H9 (cell line): ENCODE measurements around the gene PRKACB. TPM values are rescaled to one million over a fixed set of nuclear protein-coding genes. Genes with fewer than 3 reads are reported as not detected.

ENCODE experiments used
- DNase-seq: peaks from one replicate; pipeline ENCODE4 v3.0.0-alpha.2; 2017
- H2AFZ ChIP-seq: one replicate; pipeline ENCODE4 v1.6.1; 2013; ENCODE audit warnings: mild to moderate bottlenecking, low read length, control low read depth, moderate library complexity
- H2AK5ac ChIP-seq: 2 replicates; pipeline ENCODE4 v1.6.1; 2013; ENCODE audit warnings: low read length, control low read depth, mixed read lengths; ENCODE audit not compliant: insufficient read length
- H2BK120ac ChIP-seq: one replicate; pipeline ENCODE4 v1.6.1; 2013; ENCODE audit warnings: low read depth, mild to moderate bottlenecking, low read length, control low read depth, inconsistent platforms; ENCODE audit not compliant: poor library complexity, severe bottlenecking
- H2BK12ac ChIP-seq: 2 replicates; pipeline ENCODE4 v1.6.1; 2013; ENCODE audit warnings: low read length, control low read depth, mixed read lengths, low read depth; ENCODE audit not compliant: insufficient read length
- H2BK15ac ChIP-seq: 2 replicates; pipeline ENCODE4 v1.6.1; 2013; ENCODE audit warnings: low read depth, low read length, control low read depth
- H2BK20ac ChIP-seq: one replicate; pipeline ENCODE4 v1.6.1; 2013; ENCODE audit warnings: low read depth, mild to moderate bottlenecking, low read length, control low read depth, inconsistent platforms; ENCODE audit not compliant: poor library complexity, severe bottlenecking
- H2BK5ac ChIP-seq: 2 replicates; pipeline ENCODE4 v1.6.1; 2013; ENCODE audit warnings: low read length, control low read depth, mixed read lengths; ENCODE audit not compliant: insufficient read length
- H3K14ac ChIP-seq: 2 replicates; pipeline ENCODE4 v1.6.1; 2013; ENCODE audit warnings: low read length, control low read depth; ENCODE audit not compliant: insufficient read depth
- H3K18ac ChIP-seq: 2 replicates; pipeline ENCODE4 v1.6.1; 2013; ENCODE audit warnings: low read depth, mild to moderate bottlenecking, mixed read lengths, low read length, control low read depth; ENCODE audit not compliant: insufficient read length
- H3K23ac ChIP-seq: 2 replicates; pipeline ENCODE4 v1.6.1; 2013; ENCODE audit warnings: low read length, control low read depth, mixed read lengths, low read depth; ENCODE audit not compliant: insufficient read length
- H3K23me2 ChIP-seq: 2 replicates; pipeline ENCODE4 v1.6.1; 2013; ENCODE audit warnings: low read depth, mild to moderate bottlenecking, mixed read lengths, low read length, control low read depth; ENCODE audit not compliant: insufficient read length, poor library complexity, severe bottlenecking
- H3K27ac ChIP-seq: 2 replicates; pipeline ENCODE4 v1.5.1; 2013; ENCODE audit warnings: low read length, control low read depth, mixed read lengths, low read depth; ENCODE audit not compliant: insufficient read length
- H3K27me3 ChIP-seq: 2 replicates; pipeline ENCODE4 v1.6.1; 2013; ENCODE audit warnings: low read length, control low read depth, inconsistent platforms; ENCODE audit not compliant: insufficient read depth
- H3K4ac ChIP-seq: 2 replicates; pipeline ENCODE4 v1.6.1; 2013; ENCODE audit warnings: low read depth, mild to moderate bottlenecking, control low read depth, inconsistent platforms, low read length, moderate library complexity
- H3K4me1 ChIP-seq: 2 replicates; pipeline ENCODE4 v1.6.1; 2013; ENCODE audit warnings: low read length, control low read depth, inconsistent platforms; ENCODE audit not compliant: insufficient read depth
- H3K4me2 ChIP-seq: 2 replicates; pipeline ENCODE4 v1.6.1; 2013; ENCODE audit warnings: low read length, control low read depth, mixed read lengths; ENCODE audit not compliant: insufficient read length, insufficient read depth
- H3K56ac ChIP-seq: 2 replicates; pipeline ENCODE4 v1.6.1; 2013; ENCODE audit warnings: low read depth, mild to moderate bottlenecking, mixed read lengths, low read length, control low read depth; ENCODE audit not compliant: insufficient read length
- H3K79me1 ChIP-seq: 2 replicates; pipeline ENCODE4 v1.6.1; 2013; ENCODE audit warnings: low read depth, mild to moderate bottlenecking, moderate library complexity, low read length, control low read depth, inconsistent platforms; ENCODE audit not compliant: insufficient read depth, poor library complexity, severe bottlenecking
- H3K79me2 ChIP-seq: 2 replicates; pipeline ENCODE4 v1.6.1; 2013; ENCODE audit warnings: low read length, control low read depth, inconsistent platforms; ENCODE audit not compliant: insufficient read depth
- H3K9ac ChIP-seq: 2 replicates; pipeline ENCODE4 v1.6.1; 2013; ENCODE audit warnings: low read length, control low read depth, mixed read lengths; ENCODE audit not compliant: insufficient read length; ENCODE audit errors: extremely low read depth
- H3K9me3 ChIP-seq: one replicate; pipeline ENCODE4 v1.6.1; 2013; ENCODE audit warnings: low read depth, low read length, inconsistent platforms; ENCODE audit not compliant: control insufficient read depth
- H3T11ph ChIP-seq: one replicate; pipeline ENCODE4 v1.6.1; 2013; ENCODE audit warnings: mild to moderate bottlenecking, low read length, control low read depth, inconsistent platforms
- H4K20me1 ChIP-seq: one replicate; pipeline ENCODE4 v1.6.1; 2013; ENCODE audit not compliant: control insufficient read depth, insufficient read length, insufficient read depth
- H4K5ac ChIP-seq: 2 replicates; pipeline ENCODE4 v1.6.1; 2013; ENCODE audit warnings: low read depth, mild to moderate bottlenecking, mixed read lengths, low read length, control low read depth; ENCODE audit not compliant: insufficient read length
- H4K8ac ChIP-seq: replicated peaks from 2 replicates; pipeline ENCODE4 v1.6.1; 2013; ENCODE audit warnings: low read length, control low read depth, mixed read lengths, low read depth; ENCODE audit not compliant: insufficient read length
- H4K91ac ChIP-seq: 2 replicates; pipeline ENCODE4 v1.6.1; 2013; ENCODE audit warnings: low read depth, mild to moderate bottlenecking, moderate library complexity, mixed read lengths, low read length, control low read depth; ENCODE audit not compliant: insufficient read length
- H3K27ac Mint-ChIP-seq, 3 experiments: 2 replicates in 2 of 3; 3 replicates in 1 of 3; pipeline ENCODE4 v1.8.0; 2020 to 2021; ENCODE audit warnings: mixed read lengths in 3 of 3, mild to moderate bottlenecking in 1 of 3, moderate library complexity in 1 of 3
- H3K27me3 Mint-ChIP-seq: 2 replicates; pipeline ENCODE4 v1.8.0; 2021; ENCODE audit warnings: low read depth, mild to moderate bottlenecking, moderate library complexity, mixed read lengths
- H3K36me3 Mint-ChIP-seq, 3 experiments: 2 replicates in 2 of 3; 3 replicates in 1 of 3; pipeline ENCODE4 v1.8.0; 2020 to 2021; ENCODE audit warnings: low read depth in 3 of 3, mixed read lengths in 3 of 3; ENCODE audit not compliant: insufficient read depth in 1 of 3
- H3K4me1 Mint-ChIP-seq, 2 experiments: 2 replicates each; pipeline ENCODE4 v1.8.0; 2020; ENCODE audit warnings: mixed read lengths in 2 of 2
- H3K4me3 Mint-ChIP-seq, 2 experiments: 2 replicates in 1 of 2; 3 replicates in 1 of 2; pipeline ENCODE4 v1.8.0; 2020 to 2021; ENCODE audit warnings: mild to moderate bottlenecking in 2 of 2, mixed read lengths in 2 of 2, moderate library complexity in 1 of 2
- H3K9me3 Mint-ChIP-seq, 2 experiments: 2 replicates in 1 of 2; 3 replicates in 1 of 2; pipeline ENCODE4 v1.8.0; 2020; ENCODE audit warnings: mild to moderate bottlenecking in 2 of 2, mixed read lengths in 2 of 2, moderate library complexity in 1 of 2
- CTCF ChIP-seq: fragments of 200-600 bp; sonication (generic); conservative IDR thresholded peaks from 3 replicates; pipeline ENCODE4 v1.8.0; 2021; ENCODE audit warnings: antibody characterized with exemption, mild to moderate bottlenecking
- WGBS: extraction: QIAGEN DNeasy Blood & Tissue Kit; methylation state at CpG from one replicate; pipeline ENCODE4 v1.1.7; 2013; ENCODE audit warnings: missing lambda C conversion rate, low lambda C conversion rate, mixed read lengths; ENCODE audit not compliant: insufficient read length; ENCODE audit errors: extremely low coverage; 5-methylcytosine and 5-hydroxymethylcytosine counted together
- long read RNA-seq: library from polyadenylated mRNA; unstranded; transcript quantifications from one replicate; pipeline ENCODE4 v2.0.0, GENCODE V29; 2020
- total RNA-seq: library from RNA; stranded (reverse); gene quantifications from 2 replicates; pipeline ENCODE4 v1.2.1, GENCODE V29; 2021

Gene PRKACB
- 20.7 and 22.1 TPM in 2 replicates for total RNA-seq
- long read RNA-seq, full-length matches to known transcripts, result 36 of 54 reads
- long read RNA-seq, partial matches to known transcripts, result 0 of 54 reads
- long read RNA-seq, other reads (novel, unspliced or antisense), result 18 of 54 reads

- no peak within 1 kb of the TSS for H2AFZ ChIP-seq
- no CpG with 5 or more reads among the region's 2 CpGs for WGBS
These were observed at the start of gene PRKACB for GRCh38 chr1:84143796-84144565. TSS of gene PRKACB (plus strand) at chr1:84144271. CDS start at chr1:84144362, 91 bp downstream.

More at GRCh38 chr1:84143796-84144565, at the start of gene PRKACB:
- Histone ChIP-seq H3K56ac (no peak within 1 kb of the TSS), H3K9ac (no peak within 1 kb of the TSS), H3K27me3 (no peaks in the 10 kb centered on the region), H4K8ac (no peak within 1 kb of the TSS), H2AK5ac (no peak within 1 kb of the TSS), H3K4me1 (no peaks in the 10 kb centered on the region), H3K27ac (no peak within 1 kb of the TSS), H3K79me1 (no peaks in the 10 kb centered on the region), H4K20me1 (no peaks in the 10 kb centered on the region), H2BK5ac (no peak within 1 kb of the TSS), H3K9me3 (no peaks in the 10 kb centered on the region), H2BK120ac (no peak within 1 kb of the TSS), H3T11ph (no peak within 1 kb of the TSS), H3K23ac (no peak within 1 kb of the TSS), H4K5ac (no peak within 1 kb of the TSS), H3K18ac (no peak within 1 kb of the TSS), H3K4me2 (no peak within 1 kb of the TSS), H4K91ac (no peak within 1 kb of the TSS), H2BK12ac (no peak within 1 kb of the TSS), H3K4ac (no peak within 1 kb of the TSS), H3K23me2 (no peaks in the 10 kb centered on the region), H3K14ac (no peak within 1 kb of the TSS), H3K79me2 (no peaks in the 10 kb centered on the region), H2BK20ac (no peak within 1 kb of the TSS), H2BK15ac (no peak within 1 kb of the TSS)
- H3K4me3 Mint-ChIP-seq, result no peak within 1 kb of the TSS
- no peaks in the 10 kb centered on the region for H3K4me1 Mint-ChIP-seq
- H3K27ac Mint-ChIP-seq, result no peak within 1 kb of the TSS; a peak in 2 of 7 replicates
- peaks cover under 1 to 5% (median under 1%) of the 10 kb centered on the region in 3 experiments; a peak in 4 of 7 replicates for H3K36me3 Mint-ChIP-seq
- H3K9me3 Mint-ChIP-seq, result peaks cover 0 to 3% of the 10 kb centered on the region in 2 experiments; a peak in 1 of 5 replicates
- H3K27me3 Mint-ChIP-seq, result no peaks in the 10 kb centered on the region
- TF ChIP-seq CTCF, result no peak
- no peak for DNase-seq
